Measurements from ENCODE around the gene NUP133.

DNA sequence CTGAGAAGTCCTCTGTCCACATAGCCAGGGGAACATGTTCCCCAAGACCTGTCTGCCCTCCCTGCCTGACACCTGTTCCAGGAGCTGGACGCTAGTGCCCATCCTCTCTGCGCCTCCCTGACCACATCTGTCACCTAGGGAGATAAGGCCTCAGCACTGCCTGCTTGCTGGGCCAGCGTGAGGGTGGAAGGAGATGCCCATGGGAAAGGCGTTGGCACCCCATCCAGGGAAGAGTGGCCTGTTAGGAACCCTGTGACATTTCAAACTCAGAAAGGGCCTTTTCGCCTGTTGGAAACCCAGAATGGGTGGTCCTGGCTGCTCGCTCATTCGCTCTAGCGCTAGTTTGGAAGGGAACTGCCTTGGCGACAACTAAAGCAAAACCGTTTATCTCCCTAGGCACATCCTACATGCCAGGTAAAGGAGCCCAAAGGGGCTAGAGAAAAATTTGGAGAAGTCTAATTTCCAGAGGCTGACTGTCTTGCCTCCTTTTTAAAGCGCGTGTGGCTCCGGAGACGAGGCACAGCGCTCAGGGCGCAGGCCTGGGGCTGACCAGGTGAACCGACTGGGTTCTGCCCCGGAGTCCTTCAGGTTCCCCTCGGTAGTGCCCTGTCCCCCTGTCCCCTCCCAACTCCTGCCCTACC is 74.7 kb downstream of the NUP133 start:
- TF ChIP-seq, protein P1, sequence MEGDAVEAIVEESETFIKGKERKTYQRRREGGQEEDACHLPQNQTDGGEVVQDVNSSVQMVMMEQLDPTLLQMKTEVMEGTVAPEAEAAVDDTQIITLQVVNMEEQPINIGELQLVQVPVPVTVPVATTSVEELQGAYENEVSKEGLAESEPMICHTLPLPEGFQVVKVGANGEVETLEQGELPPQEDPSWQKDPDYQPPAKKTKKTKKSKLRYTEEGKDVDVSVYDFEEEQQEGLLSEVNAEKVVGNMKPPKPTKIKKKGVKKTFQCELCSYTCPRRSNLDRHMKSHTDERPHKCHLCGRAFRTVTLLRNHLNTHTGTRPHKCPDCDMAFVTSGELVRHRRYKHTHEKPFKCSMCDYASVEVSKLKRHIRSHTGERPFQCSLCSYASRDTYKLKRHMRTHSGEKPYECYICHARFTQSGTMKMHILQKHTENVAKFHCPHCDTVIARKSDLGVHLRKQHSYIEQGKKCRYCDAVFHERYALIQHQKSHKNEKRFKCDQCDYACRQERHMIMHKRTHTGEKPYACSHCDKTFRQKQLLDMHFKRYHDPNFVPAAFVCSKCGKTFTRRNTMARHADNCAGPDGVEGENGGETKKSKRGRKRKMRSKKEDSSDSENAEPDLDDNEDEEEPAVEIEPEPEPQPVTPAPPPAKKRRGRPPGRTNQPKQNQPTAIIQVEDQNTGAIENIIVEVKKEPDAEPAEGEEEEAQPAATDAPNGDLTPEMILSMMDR (IDR thresholded peaks at IDR 0.05): no peak
- TF ChIP-seq POLR2A (IDR thresholded peaks at IDR 0.05): no peak
- TF ChIP-seq EP300 (IDR thresholded peaks at IDR 0.05): no peak
